Umbilical cord (tissue), 2 donors: ENCODE results near the gene NBAS. TPM values are rescaled to one million over a fixed set of nuclear protein-coding genes. Genes with fewer than 3 reads are reported as not detected.
A peak's percentile ranks its signal among the peaks of the same experiment; 100 is the strongest.
"Not testable (repeated sequence)": the region's sequence is repeated elsewhere in the genome, so short reads cannot be mapped to it uniquely, and the experiment has no call there.

Experiments used
- DNase-seq: peaks from one replicate; pipeline ENCODE4 v3.0.0-alpha.2; 2015; ENCODE audit warnings: low spot score
- total RNA-seq: library from RNA; depleted of rRNA; stranded (reverse); fragments of >200 nt; gene quantifications from one replicate; pipeline ENCODE4 v1.2.3, GENCODE V29; 2014; ENCODE audit warnings: low replicate concordance; ENCODE audit not compliant: insufficient read depth

NBAS gene
- total RNA-seq, 1 donor from 2014 or later, result 116 TPM

DNA sequence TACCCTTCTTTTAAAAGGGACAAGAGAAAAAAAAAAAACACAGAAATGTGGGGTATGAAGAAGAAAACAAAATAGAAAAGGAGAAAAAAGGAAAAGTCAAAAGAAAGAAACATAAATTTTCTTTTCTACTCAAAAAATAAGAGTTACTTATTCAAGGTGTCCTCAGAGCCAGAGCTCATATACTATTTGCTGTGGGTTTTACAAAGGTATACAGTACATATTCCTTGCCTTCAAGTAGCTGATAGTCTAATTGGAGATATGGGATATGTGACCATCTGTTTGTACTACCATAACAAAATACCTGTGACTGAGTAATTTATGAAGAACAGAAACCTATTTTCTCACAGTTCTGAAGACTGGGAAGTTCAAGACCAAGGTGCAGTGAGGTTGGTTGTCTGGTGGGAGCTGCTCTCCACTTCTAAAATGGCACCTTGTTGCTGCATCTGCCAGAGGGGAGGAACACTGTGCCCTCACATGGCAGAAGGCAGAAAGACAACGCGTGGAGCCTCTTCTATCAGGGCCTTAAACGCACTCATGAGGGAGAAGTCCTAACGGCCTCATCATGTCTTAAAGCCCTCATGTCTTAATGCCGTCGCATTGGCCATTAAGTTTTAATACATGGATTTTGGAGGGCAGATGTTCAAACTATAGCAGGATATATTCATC, 33.9 kb downstream of the NBAS start:
- DNase-seq, result no peak

- peak; percentile 4 for DNase-seq
These were observed 39.4 kb downstream of the NBAS start for GRCh38 chr2:15521641-15522181.

- DNase-seq, result no peak
These were observed 40.8 kb downstream of the NBAS start for GRCh38 chr2:15520346-15520745.

DNA sequence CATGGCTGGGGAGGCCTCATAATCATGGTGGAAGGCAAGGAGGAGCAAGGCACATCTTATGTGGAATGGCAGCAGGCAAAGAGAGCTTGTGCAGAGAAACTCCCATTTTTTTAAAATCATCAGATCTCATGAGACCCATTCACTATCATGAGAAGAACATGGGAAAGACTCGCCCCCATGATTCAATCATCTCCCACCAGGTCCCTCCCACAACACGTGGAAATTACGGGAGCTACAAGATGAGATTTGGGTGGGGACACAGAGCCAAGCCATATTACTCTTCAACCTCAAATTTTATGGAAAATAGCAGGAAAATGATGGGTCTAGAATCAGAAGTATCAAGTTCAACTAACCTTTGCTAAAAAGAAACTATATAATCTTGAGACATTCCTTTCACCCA, 42.4 kb downstream of the NBAS start:
- DNase-seq, result not testable (repeated sequence)

DNA sequence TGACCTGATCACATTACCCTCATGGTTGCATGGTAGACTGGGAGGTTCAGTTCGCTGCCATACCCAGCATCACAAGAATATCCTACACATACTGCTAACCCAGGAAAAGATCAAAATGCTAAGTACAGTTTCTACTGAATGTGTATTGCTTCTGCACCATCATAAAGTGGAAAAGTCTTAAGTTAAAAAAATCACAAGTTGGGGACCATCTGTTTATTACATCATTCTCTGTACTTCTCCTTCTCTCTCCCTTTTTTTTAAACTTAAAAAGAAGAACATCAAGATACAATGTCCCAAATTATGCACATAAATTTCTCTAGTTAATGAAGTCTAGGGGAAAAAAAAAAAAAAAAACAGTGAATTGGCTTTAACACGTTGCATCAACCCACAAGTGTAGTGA, 43.3 kb downstream of the NBAS start:
- no peak for DNase-seq

- no peak for DNase-seq
These were observed 49.4 kb downstream of the NBAS start for GRCh38 chr2:15511686-15512085.

DNA sequence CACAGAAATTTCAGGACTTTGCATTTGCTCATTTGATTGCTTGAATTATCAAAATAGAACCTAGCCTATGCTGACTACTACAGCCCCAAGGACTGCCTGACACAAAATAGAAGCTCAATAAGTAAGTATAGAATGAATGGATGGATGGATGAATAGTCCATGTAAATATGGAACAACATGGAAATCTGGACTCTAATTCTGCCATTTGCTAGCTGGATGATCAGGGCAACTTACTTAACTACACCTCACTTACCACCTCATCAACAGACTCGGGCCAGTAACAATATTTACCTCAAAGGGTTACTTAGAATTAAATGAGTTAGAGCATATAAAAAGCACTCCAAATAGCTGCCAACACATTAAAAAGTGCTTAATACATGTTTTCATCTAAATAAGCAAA, 50.6 kb downstream of the NBAS start:
- no peak for DNase-seq

- no peak for DNase-seq
These were observed 51.0 kb downstream of the NBAS start for GRCh38 chr2:15510131-15510530.

DNA sequence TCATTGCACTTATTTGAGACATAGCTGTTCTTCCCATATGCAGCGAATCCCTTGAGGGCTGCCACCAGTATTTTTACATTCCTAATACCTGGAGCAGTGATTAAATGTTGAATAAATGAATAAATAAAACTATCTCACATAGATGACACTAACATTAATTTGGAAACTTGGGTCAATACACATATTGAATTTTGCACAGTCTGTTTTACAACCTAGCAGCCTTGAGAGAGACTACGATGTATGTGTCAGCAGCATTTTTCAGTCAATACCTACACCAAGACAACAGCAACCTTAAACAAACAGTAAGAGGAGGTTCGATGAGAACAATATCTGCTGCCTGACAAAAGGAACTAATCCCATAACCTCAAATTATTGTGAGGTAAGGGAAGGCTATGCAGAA, 53.4 kb downstream of the NBAS start:
- no peak for DNase-seq

- DNase-seq, result no peak
These were observed 54.1 kb downstream of the NBAS start for GRCh38 chr2:15507061-15507460.

DNA sequence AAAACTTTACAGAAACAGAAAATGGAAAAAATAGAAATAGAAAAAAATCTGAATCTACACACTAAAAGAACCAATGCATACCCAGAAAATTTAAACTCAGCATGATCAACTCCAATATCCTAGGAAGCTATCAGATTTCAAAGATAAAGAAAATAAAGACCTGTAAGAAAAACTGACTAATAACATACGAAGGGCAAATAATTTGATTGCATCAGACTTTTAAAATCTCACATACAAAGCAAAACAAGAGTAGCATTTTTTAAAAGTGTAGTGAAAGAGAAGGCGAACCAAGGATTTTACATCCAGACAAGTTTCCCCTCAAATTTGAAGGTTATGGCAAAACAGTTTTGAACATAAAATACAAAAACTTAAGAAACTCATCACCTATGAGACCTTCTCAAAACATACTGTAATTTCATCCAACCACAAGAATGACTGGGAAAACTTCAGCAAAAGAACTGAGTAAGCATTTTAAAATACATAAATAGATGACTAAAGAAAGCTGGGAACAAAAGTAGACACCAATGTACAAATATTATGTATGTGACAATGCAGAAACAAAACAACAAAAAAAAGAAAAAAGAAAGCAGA, 54.8 kb downstream of the NBAS start:
- DNase-seq, result no peak

- DNase-seq, result no peak
These were observed 56.1 kb downstream of the NBAS start for GRCh38 chr2:15504882-15505663.

DNA sequence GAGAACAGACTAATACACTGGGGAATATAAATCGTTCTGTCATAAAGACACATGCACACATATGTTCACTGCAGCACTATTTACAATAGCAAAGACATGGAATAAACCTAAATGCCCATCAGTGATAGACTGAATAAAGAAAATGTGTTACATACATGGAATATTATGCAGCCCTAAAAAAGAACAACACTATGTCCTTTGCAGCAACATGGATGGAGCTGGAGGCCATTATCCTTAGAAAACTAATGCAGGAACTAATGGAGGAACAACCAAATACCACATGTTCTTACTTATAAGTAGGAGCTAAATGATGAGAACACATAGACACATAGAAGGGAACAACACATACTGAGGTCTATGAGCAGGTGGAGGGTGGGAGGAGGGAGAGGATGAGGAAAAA, 61.9 kb downstream of the NBAS start:
- DNase-seq, result not testable (repeated sequence)

- no peak for DNase-seq
These were observed 62.6 kb downstream of the NBAS start for GRCh38 chr2:15498554-15498953.

GRCh38 chr2:15494877-15495276, 66.3 kb downstream of the NBAS start:
- DNase-seq, result no peak

GRCh38 chr2:15492773-15493325, 68.3 kb downstream of the NBAS start:
- no peak for DNase-seq

GRCh38 chr2:15486770-15487169, 74.4 kb downstream of the NBAS start:
- DNase-seq, result no peak

GRCh38 chr2:15485949-15486348, 75.2 kb downstream of the NBAS start:
- no peak for DNase-seq

DNA sequence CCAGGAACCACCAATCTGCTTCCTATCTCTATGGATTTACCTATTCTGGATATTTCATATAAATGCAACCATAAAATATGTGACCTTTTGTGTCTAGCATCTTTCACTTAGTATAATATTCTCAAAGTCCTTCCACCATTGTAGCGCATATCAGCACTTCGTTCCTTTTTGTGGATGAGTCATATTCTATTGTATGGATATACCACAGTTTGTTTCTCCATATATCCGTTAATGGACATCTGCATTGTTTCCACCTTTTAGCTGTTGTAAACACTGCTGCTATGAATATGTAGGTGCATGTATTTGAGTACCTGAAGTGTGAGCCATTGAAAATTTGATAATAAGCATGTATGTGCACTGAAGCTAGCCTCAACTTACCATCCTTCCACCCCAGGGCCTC, 80.1 kb downstream of the NBAS start:
- no peak for DNase-seq

GRCh38 chr2:15480552-15480951, 80.6 kb downstream of the NBAS start:
- DNase-seq, result no peak

GRCh38 chr2:15472876-15473275, 88.3 kb downstream of the NBAS start:
- no peak for DNase-seq

GRCh38 chr2:15472133-15472532, 89.0 kb downstream of the NBAS start:
- DNase-seq, result no peak
